GM23338 (cell line): ENCODE results near the gene GNB1L. TPM values are rescaled to one million over a fixed set of nuclear protein-coding genes. Genes with fewer than 3 reads are reported as not detected.

Experiments used
- ATAC-seq: fragments of 200-7000 bp; cut with Tn5 transposase; 3 replicates; pipeline ENCODE4 v1.9.1; 2020
- DNase-seq: peaks from one replicate; pipeline ENCODE4 v3.0.0-alpha.2; 2015; ENCODE audit warnings: low spot score
- H2AFZ ChIP-seq: fragments of 200-600 bp; sonication (generic); 2 replicates; pipeline ENCODE4 v1.8.0; 2016; ENCODE audit warnings: antibody characterized with exemption, mild to moderate bottlenecking, moderate library complexity
- H3F3A ChIP-seq: fragments of 200-600 bp; sonication (generic); replicated peaks from 2 replicates; pipeline ENCODE4 v1.8.0; 2017; ENCODE audit warnings: antibody characterized with exemption, mixed run types, low read depth
- H3K27ac ChIP-seq: fragments of 200-600 bp; sonication (generic); 2 replicates; pipeline ENCODE4 v1.6.1; 2016; ENCODE audit warnings: low read depth
- H3K27me3 ChIP-seq: fragments of 200-600 bp; sonication (generic); 2 replicates; pipeline ENCODE4 v1.8.0; 2016; ENCODE audit warnings: mild to moderate bottlenecking, mixed run types, moderate library complexity; ENCODE audit not compliant: insufficient read depth
- H3K36me3 ChIP-seq: fragments of 200-600 bp; sonication (generic); 2 replicates; pipeline ENCODE4 v1.8.0; 2016; ENCODE audit warnings: mild to moderate bottlenecking; ENCODE audit not compliant: insufficient read depth
- H3K4me1 ChIP-seq: fragments of 200-600 bp; sonication (generic); 2 replicates; pipeline ENCODE4 v1.8.0; 2016; ENCODE audit warnings: mild to moderate bottlenecking, moderate library complexity; ENCODE audit not compliant: insufficient read depth
- H3K4me2 ChIP-seq: fragments of 200-600 bp; sonication (generic); 2 replicates; pipeline ENCODE4 v1.7.1; 2017; ENCODE audit warnings: mixed run types
- H3K4me3 ChIP-seq: fragments of 200-600 bp; sonication (generic); 2 replicates; pipeline ENCODE4 v1.6.1; 2016; ENCODE audit warnings: mixed run types
- H3K79me2 ChIP-seq: fragments of 200-600 bp; sonication (generic); replicated peaks from 2 replicates; pipeline ENCODE4 v1.8.0; 2017; ENCODE audit warnings: mild to moderate bottlenecking; ENCODE audit not compliant: insufficient read depth
- H3K9me2 ChIP-seq: fragments of 200-600 bp; sonication (generic); 2 replicates; pipeline ENCODE4 v1.8.0; 2017; ENCODE audit not compliant: insufficient read depth
- H4K20me1 ChIP-seq: fragments of 200-600 bp; sonication (generic); replicated peaks from 2 replicates; pipeline ENCODE4 v1.8.0; 2017; ENCODE audit warnings: mild to moderate bottlenecking; ENCODE audit not compliant: insufficient read depth
- H3K27ac Mint-ChIP-seq: 2 replicates; pipeline ENCODE4 v1.8.0; 2020; ENCODE audit warnings: inconsistent platforms, mild to moderate bottlenecking, moderate library complexity, mixed read lengths
- H3K27me3 Mint-ChIP-seq: 3 replicates; pipeline ENCODE4 v1.8.0; 2022; ENCODE audit warnings: low read depth, mild to moderate bottlenecking, moderate library complexity, mixed read lengths, inconsistent platforms; ENCODE audit not compliant: insufficient read depth, poor library complexity
- H3K36me3 Mint-ChIP-seq: 3 replicates; pipeline ENCODE4 v1.8.0; 2021; ENCODE audit warnings: low read depth, mild to moderate bottlenecking, inconsistent platforms, moderate library complexity, mixed read lengths
- H3K4me1 Mint-ChIP-seq: 3 replicates; pipeline ENCODE4 v1.8.0; 2020; ENCODE audit warnings: mild to moderate bottlenecking, inconsistent platforms, mixed read lengths
- H3K4me3 Mint-ChIP-seq: 3 replicates; pipeline ENCODE4 v1.8.0; 2021; ENCODE audit warnings: moderate library complexity, mild to moderate bottlenecking, inconsistent platforms, mixed read lengths
- H3K9me3 Mint-ChIP-seq: 3 replicates; pipeline ENCODE4 v1.8.0; 2020; ENCODE audit warnings: moderate library complexity, mild to moderate bottlenecking, inconsistent platforms, mixed read lengths
- ETS1 ChIP-seq: IDR thresholded peaks from 2 replicates; pipeline ENCODE4 v1.6.1; 2016; ENCODE audit warnings: antibody characterized with exemption
- EZH2 ChIP-seq: fragments of 200-600 bp; sonication (generic); IDR thresholded peaks from one replicate; pipeline ENCODE4 v1.8.0; 2017; ENCODE audit warnings: antibody characterized with exemption, mild to moderate bottlenecking, low read depth; ENCODE audit not compliant: unreplicated experiment
- NANOG ChIP-seq: IDR thresholded peaks from 2 replicates; pipeline ENCODE4 v1.6.1; 2016; ENCODE audit warnings: antibody characterized with exemption, borderline replicate concordance
- POLR2AphosphoS5 ChIP-seq: IDR thresholded peaks from 2 replicates; pipeline ENCODE4 v1.6.1; 2016; ENCODE audit warnings: antibody characterized with exemption, low read depth
- REST ChIP-seq: IDR thresholded peaks from one replicate; pipeline ENCODE4 v1.6.1; 2018; ENCODE audit warnings: antibody characterized with exemption; ENCODE audit not compliant: unreplicated experiment
- STAT1 ChIP-seq: IDR thresholded peaks from one replicate; pipeline ENCODE4 v1.6.1; 2016; ENCODE audit warnings: antibody characterized with exemption; ENCODE audit not compliant: unreplicated experiment
- ZNF114 ChIP-seq: fragments of 250-450 bp; sonication (Bioruptor Pico); IDR thresholded peaks from 2 replicates; pipeline ENCODE4 v1.5.0; 2020; ENCODE audit warnings: mild to moderate bottlenecking, moderate library complexity
- ZNF331 ChIP-seq: fragments of 250-450 bp; sonication (Bioruptor Pico); IDR thresholded peaks from 2 replicates; pipeline ENCODE4 v1.5.0; 2020; ENCODE audit warnings: low read depth, mild to moderate bottlenecking, moderate library complexity
- polyA plus RNA-seq: library from polyadenylated mRNA; unstranded; fragments of >200 nt; fragmentation: Nextera tagmentation; extraction: Ambion mirVana; gene quantifications from 2 replicates; pipeline ENCODE4 v1.2.1, GENCODE V29; 2016
- total RNA-seq: library from RNA; depleted of rRNA; stranded (reverse); fragments of >200 nt; shearing (Covaris generic); gene quantifications from 2 replicates; pipeline ENCODE4 v1.2.3, GENCODE V29; 2014
- TF ChIP-seq, protein P1 (sequence below), 2 experiments: fragments of 200-600 bp in 1 of 2; sonication (generic) in 1 of 2; conservative IDR thresholded peaks; 2 replicates each; pipeline versions ENCODE4 v1.5.1 to v1.6.1; 2016 to 2017; ENCODE audit warnings: antibody characterized with exemption in 2 of 2, low read depth in 2 of 2, mild to moderate bottlenecking in 2 of 2, moderate library complexity in 1 of 2

Gene GNB1L
- total and polyA plus RNA-seq, 2 experiments from 2014 or later: 15.2 to 27.8 TPM

DNA sequence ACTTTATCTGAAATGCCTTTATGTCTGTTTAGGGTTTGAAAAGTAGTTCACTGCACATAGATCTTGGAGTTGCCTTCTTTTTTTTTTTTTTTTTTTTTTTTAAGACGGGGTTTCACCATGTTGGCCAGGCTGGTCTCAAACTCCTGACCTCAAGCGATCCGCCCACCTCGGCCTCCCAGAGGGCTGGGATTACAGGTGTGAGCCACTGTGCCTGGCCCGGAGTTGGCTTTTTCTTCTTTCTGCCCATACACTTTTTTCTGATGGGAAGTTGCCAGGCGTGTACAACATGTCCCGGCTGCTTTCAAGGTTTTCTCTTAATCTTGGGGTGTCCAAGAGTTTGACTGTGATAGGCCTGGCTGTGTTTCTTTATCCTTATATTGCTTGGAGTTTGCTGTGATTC lies 12.9 kb upstream of the GNB1L start (continued):
- no peak for TF ChIP-seq REST
- no peak for TF ChIP-seq ETS1
- TF ChIP-seq ZNF114 (CRISPR knock-in tag): no peak
- no peak for TF ChIP-seq NANOG
- no peak for TF ChIP-seq STAT1

DNA sequence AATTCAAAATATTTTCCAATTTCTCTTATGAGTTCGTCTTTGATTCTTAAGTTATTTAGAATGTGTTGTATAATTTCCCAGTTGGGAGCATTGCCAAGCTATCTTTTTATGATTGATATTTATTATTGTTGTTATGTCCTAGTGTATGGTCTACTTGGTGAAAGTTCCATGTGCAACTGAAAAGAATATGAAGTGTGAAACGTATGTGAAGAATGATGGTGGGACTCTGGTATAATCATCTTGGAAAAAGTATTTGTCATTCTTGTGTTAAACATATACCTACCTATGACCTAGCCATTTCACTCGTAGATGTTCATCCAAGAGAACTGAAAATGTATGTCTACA lies 12.0 kb upstream of the GNB1L start:
- no peak overlapping the region for H3K27ac ChIP-seq
- H3K36me3 Mint-ChIP-seq: no peaks in the 10 kb centered on the region
- H3K4me1 Mint-ChIP-seq: peaks cover 12% of the 10 kb centered on the region
- no peaks in the 10 kb centered on the region for H3K79me2 ChIP-seq
- H3F3A ChIP-seq: no peaks in the 10 kb centered on the region
- no peak for ATAC-seq
- H3K9me2 ChIP-seq: no peaks in the 10 kb centered on the region
- H2AFZ ChIP-seq: no peak overlapping the region
- H3K36me3 ChIP-seq: no peaks in the 10 kb centered on the region
- no peak overlapping the region for H3K4me2 ChIP-seq
- H4K20me1 ChIP-seq: no peaks in the 10 kb centered on the region
- DNase-seq: no peak
- H3K4me3 ChIP-seq: no peak overlapping the region
- H3K4me3 Mint-ChIP-seq: no peak overlapping the region
- no peak overlapping the region for H3K27ac Mint-ChIP-seq
- H3K9me3 Mint-ChIP-seq: no peaks in the 10 kb centered on the region
- H3K27me3 ChIP-seq: no peaks in the 10 kb centered on the region
- no peaks in the 10 kb centered on the region for H3K4me1 ChIP-seq
- H3K27me3 Mint-ChIP-seq: peaks cover 11% of the 10 kb centered on the region
- TF ChIP-seq NANOG (no peak), EZH2 (no peak), POLR2AphosphoS5 (no peak), ZNF331 (no peak), REST (no peak), ETS1 (no peak)
- TF ChIP-seq, protein P1, sequence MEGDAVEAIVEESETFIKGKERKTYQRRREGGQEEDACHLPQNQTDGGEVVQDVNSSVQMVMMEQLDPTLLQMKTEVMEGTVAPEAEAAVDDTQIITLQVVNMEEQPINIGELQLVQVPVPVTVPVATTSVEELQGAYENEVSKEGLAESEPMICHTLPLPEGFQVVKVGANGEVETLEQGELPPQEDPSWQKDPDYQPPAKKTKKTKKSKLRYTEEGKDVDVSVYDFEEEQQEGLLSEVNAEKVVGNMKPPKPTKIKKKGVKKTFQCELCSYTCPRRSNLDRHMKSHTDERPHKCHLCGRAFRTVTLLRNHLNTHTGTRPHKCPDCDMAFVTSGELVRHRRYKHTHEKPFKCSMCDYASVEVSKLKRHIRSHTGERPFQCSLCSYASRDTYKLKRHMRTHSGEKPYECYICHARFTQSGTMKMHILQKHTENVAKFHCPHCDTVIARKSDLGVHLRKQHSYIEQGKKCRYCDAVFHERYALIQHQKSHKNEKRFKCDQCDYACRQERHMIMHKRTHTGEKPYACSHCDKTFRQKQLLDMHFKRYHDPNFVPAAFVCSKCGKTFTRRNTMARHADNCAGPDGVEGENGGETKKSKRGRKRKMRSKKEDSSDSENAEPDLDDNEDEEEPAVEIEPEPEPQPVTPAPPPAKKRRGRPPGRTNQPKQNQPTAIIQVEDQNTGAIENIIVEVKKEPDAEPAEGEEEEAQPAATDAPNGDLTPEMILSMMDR (conservative IDR thresholded peaks at IDR 0.05; ENCODE audit: low read depth in 2 of 2): no peak
